Stimulated activated CD4-positive, alpha-beta T cell treated with anti-CD3 and anti-CD28 coated beads, Interleukin-4, amount 100 ng/mL, for 24 hours (primary cell): ENCODE measurements around the gene SPATA22.
A peak's percentile ranks its signal among the peaks of the same experiment; 100 is the strongest.
"Not testable (repeated sequence)": the region's sequence is repeated elsewhere in the genome, so short reads cannot be mapped to it uniquely, and the experiment has no call there.

Experiments used
- DNase-seq: peaks from one replicate; pipeline ENCODE4 v3.0.0-alpha.2; 2020

SPATA22 gene

GRCh38 chr17:3469529-3469928 is 2.1 kb downstream of the SPATA22 start:
- DNase-seq: no peak

GRCh38 chr17:3466355-3466754 is 5.3 kb downstream of the SPATA22 start:
- not testable (repeated sequence) for DNase-seq

GRCh38 chr17:3448059-3448665 is 23.5 kb downstream of the SPATA22 start:
- DNase-seq: no peak

- DNase-seq: no peak
Measured at GRCh38 chr17:3447625-3448024, 24.0 kb downstream of the SPATA22 start.

GRCh38 chr17:3440451-3440850 is 31.2 kb downstream of the SPATA22 start:
- no peak for DNase-seq

GRCh38 chr17:3438368-3438767 is 33.3 kb downstream of the SPATA22 start:
- no peak for DNase-seq

- no peak for DNase-seq
Measured at GRCh38 chr17:3433741-3434140, 37.9 kb downstream of the SPATA22 start, which contains the start of gene OR1E2. OR1E2 (minus strand) TSS chr17:3433841; CDS start chr17:3433841, 0 bp downstream.

GRCh38 chr17:3433215-3433614 is 38.4 kb downstream of the SPATA22 start:
- DNase-seq: peak; percentile 6

GRCh38 chr17:3418222-3418621 is 53.4 kb downstream of the SPATA22 start:
- no peak for DNase-seq

GRCh38 chr17:3415610-3416009 is 56.0 kb downstream of the SPATA22 start:
- no peak for DNase-seq

- not testable (repeated sequence) for DNase-seq
Measured at GRCh38 chr17:3412216-3412615, 59.4 kb downstream of the SPATA22 start.

GRCh38 chr17:3411070-3411469 is 60.5 kb downstream of the SPATA22 start, which contains the start of gene OR3A3:
OR3A3 (plus strand) TSS chr17:3411370.
- DNase-seq: no peak

GRCh38 chr17:3403856-3404255 is 67.8 kb downstream of the SPATA22 start:
- DNase-seq: not testable (repeated sequence)

- DNase-seq: no peak
Measured at GRCh38 chr17:3401786-3402185, 69.8 kb downstream of the SPATA22 start.

- DNase-seq: no peak
Measured at GRCh38 chr17:3400055-3400454, 71.6 kb downstream of the SPATA22 start.

- no peak for DNase-seq
Measured at GRCh38 chr17:3398310-3398709, 73.3 kb downstream of the SPATA22 start, which contains the start of gene OR1E1. OR1E1 (minus strand) TSS chr17:3398410; CDS start chr17:3398410, 0 bp downstream.

- not testable (repeated sequence) for DNase-seq
Measured at GRCh38 chr17:3397801-3398200, 73.8 kb downstream of the SPATA22 start.
